K562 (cell line): ENCODE data around the gene PHF10. TPM values are rescaled to one million over a fixed set of nuclear protein-coding genes. Genes with fewer than 3 reads are reported as not detected.

Source experiments
- ATF1 ChIP-seq, 2 experiments: fragments of 450-650 bp in 1 of 2; IDR thresholded peaks; 2 replicates each; pipeline ENCODE4 v1.6.1; 2016; ENCODE audit warnings: missing compliant biosample characterization in 1 of 2, missing genetic modification characterization in 1 of 2
- CHD2 ChIP-seq: IDR thresholded peaks from 2 replicates; pipeline ENCODE4 v1.6.1; 2011; ENCODE audit warnings: low read depth, low read length
- ELK1 ChIP-seq: sonication (generic); formaldehyde crosslinking; IDR thresholded peaks from 2 replicates; pipeline ENCODE4 v1.8.1; 2022; ENCODE audit warnings: missing genetic modification reagents
- NR2C1 ChIP-seq, 2 experiments: fragments of 450-650 bp; IDR thresholded peaks; 2 replicates each; pipeline ENCODE4 v1.6.1; 2017; ENCODE audit warnings: mild to moderate bottlenecking in 2 of 2, antibody characterized with exemption in 1 of 2, inconsistent platforms in 1 of 2, missing compliant biosample characterization in 1 of 2, missing genetic modification characterization in 1 of 2
- STAT5A ChIP-seq: IDR thresholded peaks from 2 replicates; pipeline ENCODE4 v1.6.1; 2012; ENCODE audit warnings: low read length, inconsistent platforms, borderline replicate concordance
- TEAD4 ChIP-seq, 2 experiments: sonication (generic) in 1 of 2; formaldehyde crosslinking in 1 of 2; IDR thresholded peaks; 2 replicates each; pipeline versions ENCODE4 v1.6.1 to v1.8.0; 2012 to 2022; ENCODE audit warnings: borderline replicate concordance in 1 of 2, inconsistent platforms in 1 of 2, low read length in 1 of 2, mild to moderate bottlenecking in 1 of 2, missing genetic modification reagents in 1 of 2
- ZBTB17 ChIP-seq: fragments of 450-650 bp; formaldehyde crosslinking; IDR thresholded peaks from 2 replicates; pipeline ENCODE4 v1.4.0; 2020; ENCODE audit warnings: mild to moderate bottlenecking
- ZNF318 ChIP-seq, 2 experiments: fragments of 450-650 bp; IDR thresholded peaks; 2 replicates each; pipeline ENCODE4 v1.6.1; 2016; ENCODE audit warnings: mild to moderate bottlenecking in 2 of 2, borderline replicate concordance in 1 of 2, low read depth in 1 of 2, moderate library complexity in 1 of 2
- ZNF57 ChIP-seq: fragments of 450-650 bp; formaldehyde crosslinking; IDR thresholded peaks from 2 replicates; pipeline ENCODE4 v1.4.0; 2020; ENCODE audit warnings: mild to moderate bottlenecking, moderate library complexity
- polyA plus RNA-seq, 8 experiments: library from polyadenylated mRNA; depleted of rRNA in 4 of 8; stranded (reverse) in 5 of 8; unstranded in 3 of 8; fragments of >200 nt; fragmentation: Nextera tagmentation in 2 of 8; fragmentation: Illumina TruSeq in 1 of 8; extraction: Ambion mirVana in 2 of 8; extraction: Trizol in 1 of 8; gene quantifications; 2 replicates each; pipeline versions ENCODE4 v1.2.1 to v1.2.3, GENCODE V29; 2011 to 2014; ENCODE audit warnings: inconsistent platforms in 1 of 8, missing spikeins in 1 of 8
- total RNA-seq, 7 experiments: library from RNA; depleted of rRNA in 6 of 7; stranded (reverse); fragments of >200 nt in 6 of 7; fragmentation: Illumina TruSeq in 2 of 7; extraction: Trizol in 2 of 7; gene quantifications; 2 replicates each; pipeline versions ENCODE4 v1.2.1 to v1.2.3, GENCODE V29; 2011 to 2021; ENCODE audit warnings: low replicate concordance in 1 of 7

The PHF10 gene
- total and polyA plus RNA-seq, 9 of the 15 experiments (the other 6 are each of a cell fraction or from before 2014, with no cell fraction given), result 23.9 to 88.9 (median 46.0) TPM

DNA sequence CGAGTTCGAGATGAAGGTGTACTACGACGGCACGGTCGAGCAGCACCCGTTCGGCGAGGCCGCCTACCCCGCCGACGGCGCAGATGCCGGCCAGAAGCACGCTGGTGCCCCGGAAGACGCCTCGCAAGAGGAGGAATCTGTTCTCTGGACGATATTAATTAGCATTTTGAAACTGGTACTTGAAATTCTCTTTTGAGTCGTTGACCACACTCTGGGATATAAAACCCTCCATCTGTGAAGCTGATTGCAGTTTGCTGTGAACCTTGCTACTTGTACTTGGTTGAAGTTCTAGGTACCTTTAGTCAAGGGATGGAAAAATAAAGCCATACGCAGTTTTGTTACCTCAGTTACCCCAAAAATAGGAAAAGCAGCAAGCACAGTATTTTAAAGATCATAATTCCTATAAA, 21.5 kb downstream of the PHF10 start (continued):
- no peak for TF ChIP-seq ZNF318 (IDR thresholded peaks at IDR 0.05; ENCODE audit: borderline replicate concordance in 1 of 2, low read depth in 1 of 2)
- no peak for TF ChIP-seq ATF1 (CRISPR knock-in tag; IDR thresholded peaks at IDR 0.05)
- TF ChIP-seq ATF1 (tag; IDR thresholded peaks at IDR 0.05), result no peak
- no peak for TF ChIP-seq TEAD4 (IDR thresholded peaks at IDR 0.05; ENCODE audit: low read length)
- TF ChIP-seq TEAD4 (CRISPR knock-in tag; IDR thresholded peaks at IDR 0.05; ENCODE audit: borderline replicate concordance), result peak; percentile 76; the same call in 1 of the 2 replicates
- TF ChIP-seq NR2C1 (IDR thresholded peaks at IDR 0.05), result 0 out of 2 replicates have a peak, but pooled peaks have one; percentile 12
- TF ChIP-seq NR2C1 (tag; IDR thresholded peaks at IDR 0.05), result no peak
- no peak for TF ChIP-seq ELK1
- no peak for TF ChIP-seq ZBTB17 (CRISPR knock-in tag)
- no peak for TF ChIP-seq ZNF57
- TF ChIP-seq STAT5A, result no peak
- TF ChIP-seq CHD2, result 0 out of 2 replicates have a peak, but pooled peaks have one; percentile 21
- TF ChIP-seq, all 486 proteins: peak for 15
